Mesothelial cell of epicardium (in vitro differentiated cells): ENCODE results near the gene KDM4B. TPM values are rescaled to one million over a fixed set of nuclear protein-coding genes. Genes with fewer than 3 reads are reported as not detected.
A peak's percentile ranks its signal among the peaks of the same experiment; 100 is the strongest.
"Not testable (repeated sequence)": the region's sequence is repeated elsewhere in the genome, so short reads cannot be mapped to it uniquely, and the experiment has no call there.

Experiments
- DNase-seq, 2 experiments: peaks; one replicate each; pipeline ENCODE4 v3.0.0; 2021; ENCODE audit warnings: low spot score in 2 of 2; ENCODE audit not compliant: unreplicated experiment in 2 of 2
- H3K27ac Mint-ChIP-seq: 2 replicates; pipeline ENCODE4 v1.8.0; 2021; ENCODE audit warnings: mixed read lengths
- H3K27me3 Mint-ChIP-seq: 2 replicates; pipeline ENCODE4 v1.8.0; 2021; ENCODE audit warnings: low read depth, mixed read lengths
- H3K36me3 Mint-ChIP-seq: 2 replicates; pipeline ENCODE4 v1.8.0; 2021; ENCODE audit warnings: mixed read lengths
- H3K4me1 Mint-ChIP-seq: 2 replicates; pipeline ENCODE4 v1.8.0; 2021; ENCODE audit warnings: mixed read lengths
- H3K4me3 Mint-ChIP-seq: 2 replicates; pipeline ENCODE4 v1.8.0; 2021; ENCODE audit warnings: mild to moderate bottlenecking, moderate library complexity, mixed read lengths
- H3K9me3 Mint-ChIP-seq: 2 replicates; pipeline ENCODE4 v1.8.0; 2021; ENCODE audit warnings: mixed read lengths
- CTCF ChIP-seq: fragments of 200-600 bp; sonication (generic); IDR thresholded peaks from one replicate; pipeline ENCODE4 v1.5.0; 2021; ENCODE audit warnings: antibody characterized with exemption; ENCODE audit not compliant: unreplicated experiment
- total RNA-seq: library from RNA; stranded (reverse); gene quantifications from 3 replicates; pipeline ENCODE4 v1.2.1, GENCODE V29; 2021

KDM4B gene
- total RNA-seq, 1 donor from 2014 or later: 80.5 TPM

GRCh38 chr19:5024282-5024681 is 55.4 kb downstream of the KDM4B start:
- no peak for TF ChIP-seq CTCF

GRCh38 chr19:5025027-5025426 is 56.1 kb downstream of the KDM4B start:
- no peak for DNase-seq
- Mint-ChIP-seq H3K9me3 (no peaks in the 10 kb centered on the region), H3K27ac (no peak overlapping the region), H3K4me3 (no peak overlapping the region), H3K27me3 (no peaks in the 10 kb centered on the region), H3K36me3 (peaks cover 11% of the 10 kb centered on the region), H3K4me1 (no peaks in the 10 kb centered on the region)
- TF ChIP-seq CTCF: no peak

More at GRCh38 chr19:5024282-5024681, 55.4 kb downstream of the KDM4B start:
- H3K27me3 Mint-ChIP-seq: no peaks in the 10 kb centered on the region
- DNase-seq: no peak
- H3K36me3 Mint-ChIP-seq: peaks cover 11% of the 10 kb centered on the region
- H3K27ac Mint-ChIP-seq: no peak overlapping the region
- no peaks in the 10 kb centered on the region for H3K4me1 Mint-ChIP-seq
- H3K9me3 Mint-ChIP-seq: no peaks in the 10 kb centered on the region
- H3K4me3 Mint-ChIP-seq: no peak overlapping the region

- Mint-ChIP-seq H3K36me3 (peaks cover 7% of the 10 kb centered on the region), H3K27ac (no peak overlapping the region), H3K27me3 (no peaks in the 10 kb centered on the region), H3K4me3 (no peak overlapping the region), H3K9me3 (no peaks in the 10 kb centered on the region), H3K4me1 (no peaks in the 10 kb centered on the region)
- DNase-seq: no peak
- TF ChIP-seq CTCF: no peak
Measured at GRCh38 chr19:5026706-5027273, 57.9 kb downstream of the KDM4B start.

- no peaks in the 10 kb centered on the region for H3K27me3 Mint-ChIP-seq
- H3K27ac Mint-ChIP-seq: no peak overlapping the region
- H3K9me3 Mint-ChIP-seq: no peaks in the 10 kb centered on the region
- DNase-seq: no peak
- H3K36me3 Mint-ChIP-seq: peaks cover 5% of the 10 kb centered on the region
- no peaks in the 10 kb centered on the region for H3K4me1 Mint-ChIP-seq
- no peak overlapping the region for H3K4me3 Mint-ChIP-seq
- TF ChIP-seq CTCF: no peak
Measured at GRCh38 chr19:5028229-5028886, 59.4 kb downstream of the KDM4B start.

- TF ChIP-seq CTCF: peak; percentile 92
- H3K4me3 Mint-ChIP-seq, H3K4me1 Mint-ChIP-seq, H3K27me3 Mint-ChIP-seq, H3K9me3 Mint-ChIP-seq, H3K36me3 Mint-ChIP-seq, H3K27ac Mint-ChIP-seq: not testable (repeated sequence)
- peak in 1 of 2 experiments; percentile 60 for DNase-seq
Measured at GRCh38 chr19:5029596-5029995, 60.7 kb downstream of the KDM4B start.
